ENCODE measurements around the gene DENND1A.
A peak's percentile ranks its signal among the peaks of the same experiment; 100 is the strongest.

The DENND1A gene

GRCh38 chr9:123556464-123557435, 373.2 kb downstream of the DENND1A start:
- DNase-seq = no peak

GRCh38 chr9:123555646-123556045, 374.3 kb downstream of the DENND1A start:
- no peak for DNase-seq

GRCh38 chr9:123552530-123552929, 377.4 kb downstream of the DENND1A start:
- no peak for DNase-seq

- no peak for DNase-seq
These were observed 378.2 kb downstream of the DENND1A start for GRCh38 chr9:123551734-123552133.

GRCh38 chr9:123550797-123551196, 379.1 kb downstream of the DENND1A start:
- no peak for DNase-seq

GRCh38 chr9:123550012-123550411, 379.9 kb downstream of the DENND1A start:
- DNase-seq = peak; percentile 20 to 49

- DNase-seq = peak; percentile 81 to 97
These were observed 381.0 kb downstream of the DENND1A start for GRCh38 chr9:123548741-123549545.

- peak in 1 of 2 donors; percentile 71 for DNase-seq
These were observed 385.7 kb downstream of the DENND1A start for GRCh38 chr9:123544007-123544827.

- DNase-seq = no peak
These were observed 386.4 kb downstream of the DENND1A start for GRCh38 chr9:123543492-123543891.

GRCh38 chr9:123542435-123543225, 387.3 kb downstream of the DENND1A start:
- DNase-seq = no peak

- no peak for DNase-seq
These were observed 388.5 kb downstream of the DENND1A start for GRCh38 chr9:123541411-123541810.

GRCh38 chr9:123540457-123540856, 389.5 kb downstream of the DENND1A start:
- no peak for DNase-seq

GRCh38 chr9:123537809-123538208, 392.1 kb downstream of the DENND1A start:
- DNase-seq = no peak

- DNase-seq = no peak
These were observed 393.5 kb downstream of the DENND1A start for GRCh38 chr9:123536455-123536868.

- DNase-seq = no peak
These were observed 395.6 kb downstream of the DENND1A start for GRCh38 chr9:123534336-123534735.

- DNase-seq = no peak
These were observed 399.7 kb downstream of the DENND1A start for GRCh38 chr9:123530244-123530643.

GRCh38 chr9:123528501-123528900, 401.4 kb downstream of the DENND1A start:
- peak; percentile 28 to 51 for DNase-seq

GRCh38 chr9:123527981-123528380, 401.9 kb downstream of the DENND1A start:
- DNase-seq = peak; percentile 54 to 67

GRCh38 chr9:123525957-123526356, 404.0 kb downstream of the DENND1A start:
- no peak for DNase-seq

GRCh38 chr9:123525424-123525823, 404.5 kb downstream of the DENND1A start:
- DNase-seq = no peak

GRCh38 chr9:123524866-123525265, 405.1 kb downstream of the DENND1A start:
- DNase-seq = no peak

GRCh38 chr9:123523845-123524244, 406.1 kb downstream of the DENND1A start:
- DNase-seq = no peak
